NCI-H2196 treated with DMSO at 0.1 percent for 48 hours (cell line): ENCODE measurements around the gene BTF3.
"Not testable (repeated sequence)": the region's sequence is repeated elsewhere in the genome, so short reads cannot be mapped to it uniquely, and the experiment has no call there.

Experiments used
- DNase-seq: peaks from one replicate; lab custom pipeline; 2025; ENCODE audit not compliant: unreplicated experiment; lab: John Stamatoyannopoulos, UW

BTF3 gene

GRCh38 chr5:73498057-73498992 lies at the start of gene BTF3:
TSS of gene BTF3 (plus strand) at chr5:73498442. CDS start at chr5:73498668, 226 bp downstream.
- DNase-seq = peak; percentile 65

GRCh38 chr5:73448463-73449136 lies 49.6 kb upstream of the BTF3 start, which contains the start of gene FOXD1:
TSS of gene FOXD1 (minus strand) at chr5:73448777. CDS start at chr5:73448362, 415 bp downstream.
- peak; percentile 75 for DNase-seq

- DNase-seq = no peak
Measured at GRCh38 chr5:73450137-73450536, 48.1 kb upstream of the BTF3 start.

- DNase-seq = no peak
Measured at GRCh38 chr5:73450672-73451223, 47.5 kb upstream of the BTF3 start.

GRCh38 chr5:73451224-73452130 lies 46.8 kb upstream of the BTF3 start:
- no peak for DNase-seq

- no peak for DNase-seq
Measured at GRCh38 chr5:73452215-73452614, 46.0 kb upstream of the BTF3 start.

GRCh38 chr5:73454379-73455036 lies 43.7 kb upstream of the BTF3 start:
- DNase-seq = peak; percentile 40

- DNase-seq = not testable (repeated sequence)
Measured at GRCh38 chr5:73456462-73456861, 41.8 kb upstream of the BTF3 start.

GRCh38 chr5:73459366-73459765 lies 38.9 kb upstream of the BTF3 start:
- no peak for DNase-seq

- DNase-seq = no peak
Measured at GRCh38 chr5:73460133-73460532, 38.1 kb upstream of the BTF3 start.

GRCh38 chr5:73464016-73464745 lies 34.1 kb upstream of the BTF3 start:
- DNase-seq = no peak

- DNase-seq = not testable (repeated sequence)
Measured at GRCh38 chr5:73468638-73469037, 29.6 kb upstream of the BTF3 start.

- DNase-seq = no peak
Measured at GRCh38 chr5:73469878-73470277, 28.4 kb upstream of the BTF3 start.

- no peak for DNase-seq
Measured at GRCh38 chr5:73471654-73472053, 26.6 kb upstream of the BTF3 start.

GRCh38 chr5:73472116-73472515 lies 26.1 kb upstream of the BTF3 start:
- DNase-seq = no peak

GRCh38 chr5:73480500-73480899 lies 17.7 kb upstream of the BTF3 start:
- no peak for DNase-seq

- peak; percentile 46 for DNase-seq
Measured at GRCh38 chr5:73482383-73483136, 15.7 kb upstream of the BTF3 start.

GRCh38 chr5:73483676-73484075 lies 14.6 kb upstream of the BTF3 start:
- DNase-seq = no peak

- no peak for DNase-seq
Measured at GRCh38 chr5:73484511-73484910, 13.7 kb upstream of the BTF3 start.
